B cell (primary cell): ENCODE results near the gene HTRA3. TPM values are rescaled to one million over a fixed set of nuclear protein-coding genes. Genes with fewer than 3 reads are reported as not detected.

Experiments
- ATAC-seq: fragments of 200-7000 bp; cut with Tn5 transposase; one replicate; pipeline ENCODE4 v1.10.0; 2021; ENCODE audit warnings: low read depth, mild to moderate bottlenecking, moderate number of reproducible peaks, moderate library complexity
- CTCF ChIA-PET: fragments of 350-600 bp; sonication (Branson Sonifier 250); formaldehyde crosslinking; loops from one replicate; lab custom pipeline; 2021; ENCODE audit warnings: antibody characterized with exemption, inconsistent platforms; lab: Charles Lee
- POLR2A ChIA-PET: fragments of 350-600 bp; sonication (Branson Sonifier 250); formaldehyde crosslinking; loops from one replicate; lab custom pipeline; 2021; ENCODE audit warnings: antibody characterized with exemption; lab: Charles Lee
- DNase-seq: peaks from one replicate; pipeline ENCODE4 v3.0.0; 2013
- H2AFZ ChIP-seq: 2 replicates; pipeline ENCODE4 v1.6.1; 2012; ENCODE audit warnings: mild to moderate bottlenecking, low read depth, low read length; ENCODE audit not compliant: insufficient read depth, poor library complexity, severe bottlenecking
- H3K27ac ChIP-seq, 2 donors: 1 replicate in 1 of 2; 2 replicates in 1 of 2; pipeline ENCODE4 v1.5.1; 2012 to 2013; ENCODE audit warnings: low read length in 2 of 2, mild to moderate bottlenecking in 2 of 2, moderate library complexity in 1 of 2
- H3K27me3 ChIP-seq, 4 experiments: fragments of 200-600 bp in 1 of 4; sonication (generic) in 1 of 4; replicated peaks in 1 of 4; 1 replicate in 2 of 4; 2 replicates in 2 of 4; pipeline versions ENCODE4 v1.6.1 to v1.7.0; 2013 to 2016; ENCODE audit warnings: low read length in 3 of 4, mild to moderate bottlenecking in 2 of 4, mixed read lengths in 1 of 4, moderate library complexity in 1 of 4; ENCODE audit not compliant: insufficient read depth in 4 of 4, control insufficient read depth in 3 of 4; ENCODE audit errors: control extremely low read depth in 1 of 4
- H3K36me3 ChIP-seq, 2 experiments: replicated peaks in 1 of 2; 1 replicate in 1 of 2; 2 replicates in 1 of 2; pipeline versions ENCODE4 v1.6.1 to v1.7.1; 2013; ENCODE audit warnings: low read length in 1 of 2; ENCODE audit not compliant: insufficient read depth in 2 of 2, control insufficient read depth in 1 of 2; ENCODE audit errors: control extremely low read depth in 1 of 2, extremely low read depth in 1 of 2
- H3K4me1 ChIP-seq, 2 donors: fragments of 200-600 bp in 1 of 2; sonication (generic) in 1 of 2; 1 replicate in 1 of 2; 2 replicates in 1 of 2; pipeline versions ENCODE4 v1.5.1 to v1.6.1; 2013 to 2017; ENCODE audit warnings: low read length in 2 of 2; ENCODE audit not compliant: control insufficient read depth in 2 of 2, insufficient read depth in 2 of 2
- H3K4me2 ChIP-seq: replicated peaks from 2 replicates; pipeline ENCODE3; 2012; ENCODE audit warnings: mild to moderate bottlenecking, low read depth, low read length; ENCODE audit not compliant: poor library complexity, severe bottlenecking
- H3K4me3 ChIP-seq, 5 experiments: fragments of 200-600 bp in 1 of 5; sonication (generic) in 1 of 5; 1 replicate in 3 of 5; 2 replicates in 2 of 5; pipeline versions ENCODE4 v1.5.1 to v1.7.0; 2011 to 2016; ENCODE audit warnings: low read length in 4 of 5, mild to moderate bottlenecking in 4 of 5, low read depth in 2 of 5, control low read depth in 1 of 5, moderate library complexity in 1 of 5; ENCODE audit not compliant: insufficient read depth in 1 of 5; ENCODE audit errors: control extremely low read depth in 1 of 5, extremely low read depth in 1 of 5
- H3K79me2 ChIP-seq: fragments of 200-600 bp; sonication (generic); one replicate; pipeline ENCODE4 v1.6.0; 2016; ENCODE audit warnings: low read length; ENCODE audit not compliant: control insufficient read depth, insufficient read depth
- H3K9ac ChIP-seq: fragments of 200-600 bp; sonication (generic); 2 replicates; pipeline ENCODE4 v1.6.1; 2017; ENCODE audit warnings: mild to moderate bottlenecking, low read length, moderate library complexity
- H3K9me3 ChIP-seq, 3 donors: one replicate each; pipeline versions ENCODE4 v1.6.1 to v1.7.1; 2013; ENCODE audit warnings: low read length in 2 of 3; ENCODE audit not compliant: control insufficient read depth in 2 of 3, insufficient read depth in 1 of 3; ENCODE audit errors: control extremely low read depth in 1 of 3
- H4K20me1 ChIP-seq: 2 replicates; pipeline ENCODE4 v1.6.0; 2012; ENCODE audit warnings: mild to moderate bottlenecking, low read length; ENCODE audit not compliant: insufficient read depth, control insufficient read depth, poor library complexity, severe bottlenecking
- H3K27ac Mint-ChIP-seq: one replicate; pipeline ENCODE4 v1.8.0; 2021; ENCODE audit warnings: mixed read lengths
- H3K27me3 Mint-ChIP-seq: one replicate; pipeline ENCODE4 v1.8.0; 2021; ENCODE audit warnings: mixed read lengths
- H3K4me1 Mint-ChIP-seq: one replicate; pipeline ENCODE4 v1.8.0; 2021; ENCODE audit warnings: mixed read lengths
- H3K4me3 Mint-ChIP-seq: one replicate; pipeline ENCODE4 v1.8.0; 2021; ENCODE audit warnings: mixed read lengths
- H3K9me3 Mint-ChIP-seq: one replicate; pipeline ENCODE4 v1.8.0; 2022; ENCODE audit warnings: mixed read lengths; ENCODE audit not compliant: insufficient read depth
- CTCF ChIP-seq: fragments of 200-600 bp; IDR thresholded peaks from one replicate; pipeline ENCODE4 v1.8.0; 2022; ENCODE audit warnings: antibody characterized with exemption, mild to moderate bottlenecking
- EZH2 ChIP-seq: IDR thresholded peaks from 2 replicates; pipeline ENCODE4 v1.6.1; 2012; ENCODE audit warnings: borderline replicate concordance, low read depth, mild to moderate bottlenecking, moderate library complexity, low read length; ENCODE audit not compliant: insufficient read depth, poor library complexity, severe bottlenecking
- WGBS: methylation state at CpG from one replicate; pipeline ENCODE4 v1.1.5; 2013; ENCODE audit warnings: missing lambda C conversion rate; ENCODE audit not compliant: insufficient coverage; 5-methylcytosine and 5-hydroxymethylcytosine counted together
- intact Hi-C: fragments of 100-400 bp; cut with micrococcal nuclease; formaldehyde crosslinking; loops from one replicate; pipeline ENCODE4 v1.10.0; 2022
- polyA plus RNA-seq: library from polyadenylated mRNA; depleted of rRNA; stranded (reverse); fragments of >200 nt; gene quantifications from 2 replicates; pipeline ENCODE4 v1.2.3, GENCODE V29; 2012
- total RNA-seq, 2 donors: library from RNA; stranded (reverse); fragments of 120-200 nt in 1 of 2; gene quantifications; 1 replicate in 1 of 2; 2 replicates in 1 of 2; pipeline versions ENCODE4 v1.2.3 to v1.2.4, GENCODE V29; 2013 to 2022

Gene HTRA3
- total and polyA plus RNA-seq, 2 donors (not counting 1 experiment from before 2014, with no cell fraction given): not detected

GRCh38 chr4:8314691-8315255, 45.2 kb downstream of the HTRA3 start:
- ATAC-seq: no peak
- Histone ChIP-seq H3K4me2 (no peak overlapping the region), H3K4me1 (no peaks in the 10 kb centered on the region), H4K20me1 (no peaks in the 10 kb centered on the region), H3K79me2 (no peaks in the 10 kb centered on the region), H3K27me3 (peaks cover 0 to 4% (median 0%) of the 10 kb centered on the region in 4 experiments), H3K9ac (no peak overlapping the region), H3K36me3 (no peaks in the 10 kb centered on the region), H3K9me3 (no peaks in the 10 kb centered on the region), H3K4me3 (no peak overlapping the region), H2AFZ (no peak overlapping the region), H3K27ac (no peak overlapping the region)
- Mint-ChIP-seq H3K27me3 (peaks cover 8% of the 10 kb centered on the region), H3K4me3 (no peak overlapping the region), H3K4me1 (no peaks in the 10 kb centered on the region), H3K27ac (no peak overlapping the region), H3K9me3 (no peaks in the 10 kb centered on the region)
- 94% methylated on average over 5 of the region's 5 CpGs for WGBS
- no peak for DNase-seq
- intact Hi-C loops: no loop called here
- CTCF ChIA-PET: no interaction called here
- POLR2A ChIA-PET: no interaction called here
- TF ChIP-seq EZH2 (no peak), CTCF (no peak)

- 52% methylated on average over 20 of the region's 21 CpGs for WGBS
- no peak for DNase-seq
- no peak overlapping the region for H3K27ac Mint-ChIP-seq
Observed at GRCh38 chr4:8315435-8316250, 46.1 kb downstream of the HTRA3 start.

More at GRCh38 chr4:8315435-8316250, 46.1 kb downstream of the HTRA3 start:
- Histone ChIP-seq H2AFZ (no peak overlapping the region), H3K79me2 (no peaks in the 10 kb centered on the region), H3K9ac (no peak overlapping the region), H3K4me1 (no peaks in the 10 kb centered on the region), H3K9me3 (no peaks in the 10 kb centered on the region), H3K36me3 (no peaks in the 10 kb centered on the region), H4K20me1 (no peaks in the 10 kb centered on the region), H3K4me3 (no peak overlapping the region), H3K27me3 (peaks cover 0 to 4% (median 0%) of the 10 kb centered on the region in 4 experiments), H3K27ac (no peak overlapping the region), H3K4me2 (no peak overlapping the region)
- Mint-ChIP-seq H3K27me3 (peaks cover 5% of the 10 kb centered on the region), H3K9me3 (no peaks in the 10 kb centered on the region), H3K4me1 (no peaks in the 10 kb centered on the region), H3K4me3 (no peak overlapping the region)
- intact Hi-C loops: no loop called here
- POLR2A ChIA-PET: no interaction called here
- ATAC-seq: no peak
- TF ChIP-seq EZH2: no peak
- no peak for TF ChIP-seq CTCF
- CTCF ChIA-PET: no interaction called here
